ENCODE measurements around the gene SLCO2A1. TPM values are rescaled to one million over a fixed set of nuclear protein-coding genes. Genes with fewer than 3 reads are reported as not detected.

The SLCO2A1 gene
- total and polyA plus RNA-seq, 4 experiments from 2014 or later, result not detected

DNA sequence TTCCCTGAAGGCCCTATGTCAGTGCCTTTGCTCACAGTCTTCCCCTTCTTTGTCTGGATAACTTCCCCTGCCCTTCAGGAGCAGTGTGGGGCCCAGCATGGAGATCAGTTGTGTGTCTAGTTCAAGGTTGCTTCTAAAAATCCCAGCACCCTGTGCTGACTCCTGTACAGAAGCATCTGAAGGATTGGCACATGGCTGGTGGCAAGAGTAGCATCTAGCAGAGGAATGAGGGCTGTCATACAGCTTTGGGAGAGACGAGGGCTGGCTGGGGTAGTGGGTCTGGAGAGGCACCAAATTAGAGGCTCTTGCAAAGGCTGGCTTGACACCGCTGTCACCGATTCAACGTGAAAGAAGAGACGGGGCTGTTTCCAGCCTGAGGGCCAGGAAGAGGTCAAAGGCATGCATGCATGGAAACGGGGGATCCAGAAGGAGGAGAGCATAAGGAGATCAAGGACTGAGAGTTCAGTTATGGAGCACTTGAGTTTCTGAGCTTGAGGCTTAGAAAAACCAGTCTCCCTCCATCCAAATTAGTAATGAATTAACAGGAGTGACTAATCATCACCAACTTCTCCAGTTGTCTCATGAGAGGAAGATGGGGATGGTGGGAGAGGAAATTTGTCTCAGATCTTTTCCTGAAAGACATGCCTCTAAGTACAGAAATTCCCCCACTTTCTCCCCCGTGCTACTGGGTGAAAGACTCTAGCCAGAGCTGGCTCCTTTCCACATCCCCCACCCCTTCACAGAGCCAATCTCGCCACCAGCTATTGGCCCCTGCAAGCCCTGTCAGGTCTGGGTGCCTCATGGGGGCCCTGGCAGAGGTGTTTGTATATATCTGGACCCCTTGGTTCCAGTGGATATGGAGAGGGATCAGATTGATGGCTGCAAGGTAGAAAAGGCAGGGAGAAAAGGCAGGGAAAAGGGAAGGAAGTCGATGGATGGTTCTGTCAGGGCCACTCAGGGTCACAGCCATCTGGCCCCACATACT, 45.9 kb downstream of the SLCO2A1 start:
- Mint-ChIP-seq H3K36me3 (no peaks in the 10 kb centered on the region), H3K4me3 (no peak overlapping the region), H3K27me3 (peaks cover 2 to 22% of the 10 kb centered on the region in 2 donors), H3K4me1 (no peaks in the 10 kb centered on the region), H3K9me3 (no peaks in the 10 kb centered on the region), H3K27ac (no peak overlapping the region)
- no peaks in the 10 kb centered on the region for H3K27me3 ChIP-seq (ENCODE audit: insufficient read depth, low read length)
- no peak overlapping the region for H3K4me3 ChIP-seq (ENCODE audit: low read length in 2 of 2)
- H3K9me3 ChIP-seq (ENCODE audit: control insufficient read depth in 1 of 2, low read length in 2 of 2), result no peaks in the 10 kb centered on the region
- DNase-seq, result no peak
- intact Hi-C loops (cut with micrococcal nuclease), result no loop called here
- no peak overlapping the region for H3K27ac ChIP-seq (ENCODE audit: low read depth, low read length)
- CTCF ChIA-PET (ENCODE audit: partially characterized antibody), result no interaction called here
- no peaks in the 10 kb centered on the region for H3K4me1 ChIP-seq (ENCODE audit: insufficient read depth, low read length)
- POLR2A ChIA-PET (ENCODE audit: partially characterized antibody), result no interaction called here
- no peaks in the 10 kb centered on the region for H3K36me3 ChIP-seq (ENCODE audit: insufficient read depth, low read length)

DNA sequence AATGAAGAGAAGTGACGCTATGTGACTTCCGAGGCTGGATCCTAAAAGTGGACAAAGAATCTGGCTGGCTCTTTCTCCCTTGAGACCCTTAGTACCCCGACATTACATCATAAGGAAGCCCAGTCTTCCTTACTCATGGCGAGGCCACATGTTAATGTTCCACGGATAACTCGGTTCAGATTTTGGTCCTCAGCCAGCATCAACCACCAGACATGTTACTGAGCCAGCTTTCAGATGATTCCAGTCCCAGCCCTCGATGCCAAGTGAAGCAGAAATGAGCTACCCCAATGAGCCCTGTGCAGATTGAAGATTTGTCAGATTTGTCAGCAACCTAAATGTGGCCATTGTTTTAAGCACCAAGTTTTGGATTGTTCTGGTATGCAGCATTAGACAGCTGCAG, 46.6 kb downstream of the SLCO2A1 start:
- Histone ChIP-seq H3K27ac (ENCODE audit: low read depth, low read length) (no peak overlapping the region), H3K27me3 (ENCODE audit: insufficient read depth, low read length) (no peaks in the 10 kb centered on the region), H3K4me3 (ENCODE audit: low read length in 2 of 2) (no peak overlapping the region), H3K9me3 (ENCODE audit: control insufficient read depth in 1 of 2, low read length in 2 of 2) (no peaks in the 10 kb centered on the region), H3K4me1 (ENCODE audit: insufficient read depth, low read length) (no peaks in the 10 kb centered on the region), H3K36me3 (ENCODE audit: insufficient read depth, low read length) (no peaks in the 10 kb centered on the region)
- Mint-ChIP-seq H3K27ac (no peak overlapping the region), H3K27me3 (peaks cover 2 to 22% of the 10 kb centered on the region in 2 donors), H3K4me3 (no peak overlapping the region), H3K4me1 (no peaks in the 10 kb centered on the region), H3K9me3 (no peaks in the 10 kb centered on the region), H3K36me3 (no peaks in the 10 kb centered on the region)
- ChIA-PET CTCF (ENCODE audit: partially characterized antibody) (no interaction called here), POLR2A (ENCODE audit: partially characterized antibody) (no interaction called here)
- intact Hi-C loops (cut with micrococcal nuclease), result no loop called here
- no peak for DNase-seq

DNA sequence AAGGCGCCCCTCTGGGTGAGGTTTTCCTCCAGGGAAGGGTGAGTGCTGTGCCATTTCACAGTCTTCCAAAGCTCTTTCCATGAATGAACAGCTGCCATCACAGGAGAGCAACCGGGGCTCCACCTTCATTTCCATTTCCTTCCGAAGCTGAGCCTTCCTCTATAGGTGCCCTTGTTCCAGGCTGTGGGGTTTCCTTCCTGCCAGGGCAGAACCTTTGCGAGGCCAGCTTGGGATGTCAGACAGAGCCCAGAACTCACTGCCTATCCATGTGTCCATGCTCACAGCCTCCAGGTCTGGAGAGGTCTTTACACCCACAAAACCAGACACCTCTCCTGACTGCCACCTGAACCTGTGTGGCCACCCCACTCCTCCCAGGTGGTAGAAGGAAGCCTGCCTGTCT, 49.2 kb downstream of the SLCO2A1 start:
- POLR2A ChIA-PET (ENCODE audit: partially characterized antibody), result no interaction called here
- no peak overlapping the region for H3K27ac ChIP-seq (ENCODE audit: low read depth, low read length)
- Mint-ChIP-seq H3K9me3 (no peaks in the 10 kb centered on the region), H3K27ac (no peak overlapping the region), H3K36me3 (no peaks in the 10 kb centered on the region), H3K27me3 (peaks cover 2 to 12% of the 10 kb centered on the region in 2 donors), H3K4me3 (no peak overlapping the region), H3K4me1 (no peaks in the 10 kb centered on the region)
- no peaks in the 10 kb centered on the region for H3K4me1 ChIP-seq (ENCODE audit: insufficient read depth, low read length)
- no peak overlapping the region for H3K4me3 ChIP-seq (ENCODE audit: low read length in 2 of 2)
- CTCF ChIA-PET (ENCODE audit: partially characterized antibody), result no interaction called here
- no peaks in the 10 kb centered on the region for H3K9me3 ChIP-seq (ENCODE audit: control insufficient read depth in 1 of 2, low read length in 2 of 2)
- no peak for DNase-seq
- no peaks in the 10 kb centered on the region for H3K27me3 ChIP-seq (ENCODE audit: insufficient read depth, low read length)
- intact Hi-C loops (cut with micrococcal nuclease), result no loop called here
- H3K36me3 ChIP-seq (ENCODE audit: insufficient read depth, low read length), result no peaks in the 10 kb centered on the region

DNA sequence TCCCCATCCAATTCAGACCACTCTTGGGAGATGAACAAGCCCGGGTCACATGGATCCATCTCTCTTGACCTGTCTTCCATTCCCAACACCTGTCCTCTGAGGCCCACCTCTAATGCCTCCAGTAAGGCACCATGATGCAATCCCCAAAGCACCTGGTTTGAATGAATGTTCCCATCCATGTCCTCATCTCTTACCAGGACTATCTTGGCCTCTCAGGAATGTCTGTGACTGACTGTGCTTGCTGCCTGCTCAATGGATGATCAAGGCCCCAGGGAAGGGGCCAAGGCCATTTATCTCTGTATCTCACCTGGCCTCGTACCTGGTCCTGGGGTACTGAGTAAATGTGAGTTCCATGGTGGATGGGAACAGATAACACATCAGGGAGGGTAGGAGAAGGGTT, 49.7 kb downstream of the SLCO2A1 start:
- ChIA-PET CTCF (ENCODE audit: partially characterized antibody) (no interaction called here), POLR2A (ENCODE audit: partially characterized antibody) (no interaction called here)
- Mint-ChIP-seq H3K27ac (no peak overlapping the region), H3K9me3 (peaks cover 0 to 1% (median 0%) of the 10 kb centered on the region in 8 donors), H3K4me1 (no peaks in the 10 kb centered on the region), H3K4me3 (no peak overlapping the region), H3K27me3 (peaks cover 3 to 10% of the 10 kb centered on the region in 2 donors), H3K36me3 (no peaks in the 10 kb centered on the region)
- H3K4me3 ChIP-seq (ENCODE audit: low read length in 2 of 2), result no peak overlapping the region
- no peaks in the 10 kb centered on the region for H3K9me3 ChIP-seq (ENCODE audit: control insufficient read depth in 1 of 2, low read length in 2 of 2)
- H3K4me1 ChIP-seq (ENCODE audit: insufficient read depth, low read length), result no peaks in the 10 kb centered on the region
- no peaks in the 10 kb centered on the region for H3K36me3 ChIP-seq (ENCODE audit: insufficient read depth, low read length)
- H3K27me3 ChIP-seq (ENCODE audit: insufficient read depth, low read length), result no peaks in the 10 kb centered on the region
- no peak for DNase-seq
- intact Hi-C loops (cut with micrococcal nuclease), result no loop called here
- no peak overlapping the region for H3K27ac ChIP-seq (ENCODE audit: low read depth, low read length)

DNA sequence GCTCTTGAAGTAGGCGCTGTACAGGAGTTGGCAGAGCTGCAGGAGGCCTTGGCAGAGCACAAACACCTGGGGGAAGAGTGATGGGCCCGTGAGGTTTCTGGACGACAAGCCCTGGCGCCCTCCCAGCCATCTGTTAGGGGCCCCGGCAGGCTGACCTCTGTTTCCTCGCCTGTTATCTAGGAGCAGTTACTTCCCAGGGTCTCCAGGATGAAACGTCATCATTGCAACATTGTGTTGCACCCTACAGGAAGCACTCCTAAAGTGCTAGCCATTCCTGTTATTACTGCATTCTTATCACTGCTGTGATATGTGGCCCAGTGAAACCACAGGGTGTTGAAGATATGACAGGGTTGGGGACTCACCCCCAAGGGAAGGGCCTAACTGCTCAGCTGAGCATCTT, 50.2 kb downstream of the SLCO2A1 start:
- H3K27ac ChIP-seq (ENCODE audit: low read depth, low read length), result no peak overlapping the region
- CTCF ChIA-PET (ENCODE audit: partially characterized antibody), result no interaction called here
- no peaks in the 10 kb centered on the region for H3K27me3 ChIP-seq (ENCODE audit: insufficient read depth, low read length)
- Mint-ChIP-seq H3K27me3 (peaks cover 3 to 8% of the 10 kb centered on the region in 2 donors), H3K4me3 (no peak overlapping the region), H3K36me3 (no peaks in the 10 kb centered on the region), H3K4me1 (no peaks in the 10 kb centered on the region), H3K9me3 (peaks cover 0 to 3% (median 0%) of the 10 kb centered on the region in 8 donors), H3K27ac (no peak overlapping the region)
- no peaks in the 10 kb centered on the region for H3K36me3 ChIP-seq (ENCODE audit: insufficient read depth, low read length)
- no peak overlapping the region for H3K4me3 ChIP-seq (ENCODE audit: low read length in 2 of 2)
- H3K4me1 ChIP-seq (ENCODE audit: insufficient read depth, low read length), result no peaks in the 10 kb centered on the region
- intact Hi-C loops (cut with micrococcal nuclease), result no loop called here
- DNase-seq, result no peak
- POLR2A ChIA-PET (ENCODE audit: partially characterized antibody), result no interaction called here
- H3K9me3 ChIP-seq (ENCODE audit: control insufficient read depth in 1 of 2, low read length in 2 of 2), result no peaks in the 10 kb centered on the region

DNA sequence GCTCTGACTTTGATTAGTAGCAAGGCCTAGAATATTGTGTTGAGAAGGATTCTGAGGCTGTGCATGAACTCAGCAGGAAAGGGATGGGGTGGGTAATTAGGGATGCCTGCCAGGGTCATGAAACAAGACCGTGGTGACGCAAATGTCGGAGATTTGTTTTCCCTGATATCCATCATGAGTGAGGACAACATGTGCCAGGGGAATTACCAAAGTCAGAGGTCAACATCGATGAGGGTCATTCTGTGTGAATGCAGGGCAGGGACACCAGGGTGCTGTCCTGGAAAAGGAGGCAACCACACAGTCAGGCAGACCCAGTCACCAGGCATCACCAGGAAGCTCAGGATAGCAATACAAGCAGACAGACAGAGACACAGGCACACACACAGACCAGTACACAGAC, 52.2 kb downstream of the SLCO2A1 start:
- H3K27ac ChIP-seq (ENCODE audit: low read depth, low read length), result no peak overlapping the region
- H3K4me3 ChIP-seq (ENCODE audit: low read length in 2 of 2), result no peak overlapping the region
- Mint-ChIP-seq H3K4me3 (no peak overlapping the region), H3K27ac (no peak overlapping the region), H3K27me3 (peaks cover 0 to 3% of the 10 kb centered on the region in 2 donors), H3K4me1 (no peaks in the 10 kb centered on the region), H3K36me3 (no peaks in the 10 kb centered on the region), H3K9me3 (peaks cover 0 to 5% (median 0%) of the 10 kb centered on the region in 8 donors)
- H3K9me3 ChIP-seq (ENCODE audit: control insufficient read depth in 1 of 2, low read length in 2 of 2), result no peaks in the 10 kb centered on the region
- H3K36me3 ChIP-seq (ENCODE audit: insufficient read depth, low read length), result no peaks in the 10 kb centered on the region
- no peaks in the 10 kb centered on the region for H3K4me1 ChIP-seq (ENCODE audit: insufficient read depth, low read length)
- CTCF ChIA-PET (ENCODE audit: partially characterized antibody), result interaction anchor here (1.9 kb wide), 1 partner anchor 9 kb away, joined by 4 read pairs; no protein-coding TSS in a partner anchor
- POLR2A ChIA-PET (ENCODE audit: partially characterized antibody), result interaction anchor here (0.7 kb wide), 1 partner anchor 12 kb away, joined by 3 read pairs; no protein-coding TSS in a partner anchor
- H3K27me3 ChIP-seq (ENCODE audit: insufficient read depth, low read length), result no peaks in the 10 kb centered on the region
- no peak for DNase-seq
- intact Hi-C loops (cut with micrococcal nuclease), result no loop called here

DNA sequence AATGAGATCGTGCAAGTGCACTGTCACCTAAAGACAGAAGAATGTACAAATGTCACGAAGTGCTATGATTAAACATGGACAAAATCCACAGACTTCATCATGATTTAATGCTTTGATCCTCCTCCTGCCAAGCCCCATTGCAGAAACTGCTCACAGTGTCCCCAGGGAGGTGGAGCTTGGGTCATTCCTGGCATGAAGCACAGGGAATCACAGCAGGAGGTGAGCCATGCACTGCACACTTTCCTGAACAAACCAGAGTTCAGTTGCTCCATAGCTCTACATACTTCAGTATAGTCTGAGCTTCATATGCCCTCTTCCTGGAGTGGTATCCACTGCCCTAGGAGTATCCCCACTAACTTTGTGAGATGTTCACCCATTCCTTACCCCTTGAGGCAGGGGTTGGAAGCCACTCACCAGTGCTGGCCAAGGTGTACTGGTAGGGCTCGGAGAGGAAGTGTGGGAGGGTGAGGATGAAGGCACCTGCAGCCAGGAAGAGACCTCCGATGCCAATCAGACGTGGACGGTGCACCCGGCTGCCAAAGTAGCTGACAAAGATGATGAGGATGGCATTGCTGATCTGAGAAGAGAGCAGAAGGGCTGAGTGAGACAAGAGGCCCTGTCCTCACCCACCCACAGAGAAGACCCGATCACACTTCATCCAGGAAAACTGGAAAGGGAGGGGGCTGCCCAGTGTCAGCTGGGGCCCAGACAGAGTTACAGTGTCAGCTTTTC, 56.3 kb downstream of the SLCO2A1 start:
- no peak overlapping the region for H3K4me3 Mint-ChIP-seq
- intact Hi-C loops (cut with micrococcal nuclease), result no loop called here

More for the DNA sequence above, 56.3 kb downstream of the SLCO2A1 start:
- H3K4me1 ChIP-seq (ENCODE audit: insufficient read depth, low read length), result no peaks in the 10 kb centered on the region
- no peak for DNase-seq
- H3K9me3 Mint-ChIP-seq, result peaks cover 0 to 17% (median 5%) of the 10 kb centered on the region in 8 donors
- H3K27me3 Mint-ChIP-seq, result peaks cover 0 to 6% of the 10 kb centered on the region in 2 donors
- H3K36me3 ChIP-seq (ENCODE audit: insufficient read depth, low read length), result no peaks in the 10 kb centered on the region
- POLR2A ChIA-PET (ENCODE audit: partially characterized antibody), result no interaction called here
- H3K27ac Mint-ChIP-seq, result no peak overlapping the region
- no peaks in the 10 kb centered on the region for H3K36me3 Mint-ChIP-seq
- H3K4me1 Mint-ChIP-seq, result no peaks in the 10 kb centered on the region
- H3K9me3 ChIP-seq (ENCODE audit: control insufficient read depth in 1 of 2, low read length in 2 of 2), result no peaks in the 10 kb centered on the region
- H3K4me3 ChIP-seq (ENCODE audit: low read length in 2 of 2), result no peak overlapping the region
- H3K27me3 ChIP-seq (ENCODE audit: insufficient read depth, low read length), result no peaks in the 10 kb centered on the region
- CTCF ChIA-PET (ENCODE audit: partially characterized antibody), result no interaction called here
- no peak overlapping the region for H3K27ac ChIP-seq (ENCODE audit: low read depth, low read length)

Measured in CD4-positive, alpha-beta memory T cell (primary cell).